ENCODE measurements around the gene HS3ST3B1.

Gene HS3ST3B1

DNA sequence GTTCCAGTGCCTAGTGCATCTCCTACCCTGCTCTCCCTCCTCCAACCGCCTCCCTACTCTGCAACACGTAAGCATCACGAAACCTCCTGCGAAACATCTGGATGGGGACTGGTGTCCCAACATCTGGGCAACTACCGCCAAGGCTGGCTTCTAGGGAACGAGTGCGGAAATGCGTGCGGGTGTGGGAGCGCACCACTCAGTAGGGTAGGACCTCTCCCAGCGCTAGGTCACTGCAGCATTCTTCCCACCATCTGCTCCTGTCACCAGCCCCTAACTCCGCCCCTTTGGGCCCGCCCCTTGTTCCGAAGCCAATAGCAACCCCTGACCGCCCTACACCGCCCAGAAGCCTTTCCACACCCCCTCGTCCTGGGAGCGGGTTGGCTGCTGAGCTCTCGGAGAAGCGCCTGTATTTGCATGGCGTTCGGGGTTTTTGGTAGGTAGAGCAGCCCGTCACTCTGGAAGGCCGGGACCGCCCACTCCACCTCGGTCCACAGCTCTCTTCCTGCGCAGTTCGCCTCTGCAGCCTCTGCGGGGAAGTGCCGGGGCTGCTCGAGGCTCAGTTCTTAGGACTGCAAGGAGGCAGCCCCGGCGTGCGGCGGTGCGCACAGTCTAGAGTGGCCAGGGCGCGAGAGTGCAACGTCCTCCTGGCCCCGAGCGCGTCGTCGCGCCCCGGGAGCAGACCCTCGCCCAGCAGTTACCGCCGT, at the start of gene HS3ST3B1:
HS3ST3B1 (plus strand) TSS at position 507 of the 704 bp plus-strand sequence. CDS start 438 bp downstream, outside the sequence.
- peak in 13 of 14 donors; percentile 35 to 95 (median 88) for DNase-seq

DNA sequence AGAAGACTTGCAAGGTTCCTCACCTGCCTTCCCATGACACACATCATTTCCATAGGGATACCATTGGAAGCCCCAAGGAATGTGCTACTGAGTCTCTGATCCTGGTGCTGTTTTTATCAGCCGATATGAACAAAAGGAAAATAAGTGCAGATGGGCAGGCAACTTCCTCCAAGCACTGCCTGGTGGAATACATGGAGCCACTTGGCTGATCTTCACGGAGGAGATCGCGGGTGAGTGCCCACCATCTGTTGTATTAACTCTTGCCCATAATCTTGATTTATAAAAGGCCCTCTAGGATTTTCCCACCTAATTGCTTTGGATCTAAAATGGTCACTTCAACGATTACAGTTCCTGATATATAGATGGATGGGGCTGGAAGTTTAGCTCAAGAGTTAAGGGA, 39.5 kb upstream of the HS3ST3B1 start:
- peak in 1 of 14 donors; percentile 5 for DNase-seq

DNA sequence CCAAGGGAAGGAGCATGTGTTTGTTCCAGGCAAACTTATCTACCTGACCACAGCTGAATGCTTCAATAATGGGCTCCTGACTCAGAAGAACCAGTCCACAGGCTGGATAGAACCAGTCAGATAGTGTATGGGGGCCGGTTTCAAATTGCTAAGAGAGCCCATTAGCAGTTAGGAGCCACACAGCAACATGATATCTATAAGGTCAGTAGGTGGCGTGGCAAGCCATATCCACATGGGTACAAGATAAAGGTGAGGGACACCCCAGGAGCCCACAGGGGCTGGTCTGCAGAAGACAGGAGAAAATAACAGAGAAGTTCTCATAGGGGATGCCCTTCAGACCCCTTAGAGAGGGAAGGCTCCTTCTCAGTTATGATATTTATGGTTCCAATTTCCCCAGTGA, 32.6 kb upstream of the HS3ST3B1 start:
- no peak for DNase-seq

DNA sequence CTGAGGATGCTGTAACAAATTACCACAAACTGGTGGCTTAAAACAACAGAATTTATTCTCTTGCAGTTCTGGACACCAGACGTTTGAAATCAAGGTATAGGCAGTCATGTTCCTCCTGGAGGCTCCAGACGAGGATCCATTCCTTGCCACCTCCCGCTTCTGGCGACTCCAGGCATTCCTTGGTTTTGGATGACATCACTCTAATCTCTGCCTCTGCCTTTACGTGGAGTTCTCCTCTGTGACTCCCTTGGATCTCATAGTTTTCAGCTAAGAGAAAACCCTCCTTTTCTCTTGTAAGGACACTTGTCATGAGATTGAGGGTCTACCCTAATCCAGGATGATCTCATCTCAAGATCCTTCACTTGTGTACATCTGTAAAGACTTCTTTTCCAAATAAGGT, 31.4 kb upstream of the HS3ST3B1 start:
- no peak for DNase-seq

DNA sequence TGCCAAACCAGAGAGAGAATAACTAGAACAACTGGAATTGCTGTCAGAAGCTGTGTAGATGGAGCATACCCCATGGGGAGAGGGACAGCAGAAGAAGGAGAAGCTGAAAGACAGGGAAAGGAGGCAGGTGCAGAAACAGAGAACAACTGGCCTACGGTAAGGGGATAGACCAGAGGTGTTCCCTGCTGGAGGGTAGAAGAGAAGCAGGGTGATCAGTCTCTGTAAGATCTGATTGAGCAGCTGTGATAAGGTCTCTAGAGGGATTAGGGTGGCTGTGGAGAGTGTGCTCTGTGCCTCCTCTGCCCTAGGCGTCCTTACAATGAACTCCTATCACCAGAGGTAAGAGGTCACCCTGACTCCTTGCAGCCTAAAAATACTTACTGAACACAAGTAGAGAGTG, 30.4 kb upstream of the HS3ST3B1 start:
- no peak for DNase-seq

DNA sequence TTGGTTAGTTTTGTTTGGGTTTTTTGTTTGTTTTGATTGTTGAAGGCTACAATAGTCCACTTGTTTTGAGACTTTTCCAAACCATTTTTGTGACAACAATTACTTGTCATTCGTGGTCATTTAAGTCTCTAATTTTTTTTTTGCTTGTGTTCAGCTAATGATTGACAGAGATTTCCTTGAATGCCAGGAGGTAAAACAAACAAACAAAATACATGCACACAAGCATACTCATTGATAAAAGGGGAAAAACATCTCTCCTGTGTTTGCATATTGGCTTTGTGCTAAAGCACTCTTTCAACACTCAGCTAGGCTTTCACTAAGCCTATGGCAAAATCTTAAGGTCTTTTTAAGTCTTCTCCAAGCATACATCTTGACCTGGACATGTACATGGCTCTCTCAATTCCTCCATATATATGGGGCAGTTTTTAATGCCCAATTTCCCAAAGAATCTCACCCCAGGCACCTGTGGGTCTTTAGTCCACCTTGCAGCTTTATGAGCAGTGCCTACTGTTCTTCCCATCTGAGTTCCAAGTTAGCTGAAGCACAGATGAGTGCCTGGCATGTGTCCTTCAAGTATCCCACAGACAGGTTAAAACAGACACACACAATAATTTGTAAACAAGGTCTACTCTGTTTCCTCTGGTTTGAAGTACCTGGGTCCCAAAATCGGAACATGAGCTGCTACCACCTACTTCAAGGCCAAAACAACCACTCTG, 24.2 kb upstream of the HS3ST3B1 start:
- DNase-seq = no peak

DNA sequence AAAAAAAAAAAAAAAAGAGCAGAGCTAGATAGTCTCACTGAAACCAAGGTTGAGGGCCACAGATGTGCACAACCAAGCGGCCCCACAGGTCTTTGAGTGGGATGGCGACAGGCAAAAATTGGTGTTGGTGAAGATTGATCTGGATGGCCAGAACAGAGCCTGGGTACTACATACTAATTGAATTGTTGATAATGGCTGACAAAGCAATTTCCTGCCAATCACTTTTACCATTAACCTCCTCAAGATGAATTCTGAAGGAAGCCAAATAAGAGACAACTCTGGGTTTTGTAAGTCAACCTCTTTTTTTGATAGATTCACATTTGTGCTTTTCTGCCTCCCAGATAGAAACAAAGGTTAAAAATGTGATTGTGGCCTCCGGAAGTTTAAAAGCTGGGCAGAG, 19.4 kb upstream of the HS3ST3B1 start:
- no peak for DNase-seq

DNA sequence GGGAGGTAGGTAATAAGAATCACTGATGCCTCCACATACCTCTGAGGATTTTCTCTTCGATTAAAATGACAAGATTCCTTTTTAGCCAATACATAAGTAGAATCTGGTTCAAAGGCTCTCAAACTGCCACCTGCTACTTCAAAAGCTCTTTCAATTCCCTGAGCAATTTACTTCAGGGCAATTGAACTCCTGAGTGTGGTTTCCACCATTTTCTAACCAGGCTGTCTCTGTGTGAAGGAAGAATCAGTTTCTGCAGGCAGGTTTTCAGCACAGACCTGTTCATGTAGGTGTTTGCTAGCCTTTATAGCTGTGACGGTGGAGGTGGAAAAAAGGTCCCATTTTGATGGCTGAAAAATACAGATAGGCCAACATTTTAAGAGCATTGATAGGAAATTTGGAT, 18.2 kb upstream of the HS3ST3B1 start:
- no peak for DNase-seq

DNA sequence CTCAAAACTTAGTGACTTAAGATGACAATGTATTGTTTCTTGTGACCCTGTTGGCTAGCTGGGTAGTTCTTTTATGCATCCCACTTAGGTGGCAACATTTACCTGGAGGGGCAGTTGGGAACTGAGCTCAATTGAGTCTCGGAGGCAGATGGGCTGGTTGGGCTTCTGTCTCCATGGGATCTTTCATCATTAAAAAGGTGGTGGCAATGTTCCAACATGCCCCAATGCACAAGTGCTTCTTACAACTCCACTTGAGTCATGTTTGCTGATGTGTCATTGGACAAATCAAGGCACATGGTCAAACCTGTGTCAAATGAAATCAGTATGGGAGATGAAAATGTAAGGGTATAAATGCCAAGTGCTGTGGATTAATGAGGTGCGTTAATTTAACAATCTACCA, 11.7 kb upstream of the HS3ST3B1 start:
- no peak for DNase-seq

DNA sequence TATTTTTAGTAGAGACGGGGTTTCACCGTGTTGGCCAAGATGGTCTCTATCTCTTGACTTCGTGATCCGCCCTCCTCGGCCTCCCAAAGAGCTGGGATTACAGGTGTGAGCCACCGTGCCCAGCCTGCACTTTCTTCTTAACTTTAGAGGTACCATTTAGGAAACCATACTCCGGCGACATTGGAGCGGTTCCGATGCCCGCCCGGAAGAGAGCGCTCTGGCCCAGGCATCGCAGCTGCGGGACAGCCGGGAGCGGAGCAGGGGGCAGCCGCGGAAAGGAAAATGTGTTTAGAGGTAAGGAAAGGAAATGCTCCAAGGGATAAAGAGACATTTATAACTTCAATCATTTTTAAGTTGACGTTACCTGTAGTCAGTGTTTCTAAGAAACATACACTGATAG, 6.0 kb upstream of the HS3ST3B1 start:
- no peak for DNase-seq

DNA sequence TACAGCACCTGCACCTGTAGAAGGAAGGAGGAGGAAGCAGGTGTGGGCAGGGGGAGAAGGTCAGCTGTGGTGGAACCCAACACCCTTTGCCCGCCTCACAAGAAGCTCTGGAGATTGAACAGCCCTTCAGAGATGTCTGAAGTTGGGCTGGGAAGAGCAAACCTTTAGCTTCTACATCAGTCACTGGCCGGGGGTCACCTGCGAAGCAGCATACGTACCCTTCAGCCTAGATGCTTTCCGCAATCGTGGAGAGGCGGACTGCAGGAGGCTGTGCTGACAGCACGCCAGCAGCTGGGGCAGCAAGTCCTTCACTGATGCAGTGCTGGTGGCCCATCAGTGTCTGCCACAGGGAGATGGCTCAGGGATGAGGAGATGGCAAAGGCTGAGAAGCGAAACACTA, 5.2 kb upstream of the HS3ST3B1 start:
- no peak for DNase-seq

DNA sequence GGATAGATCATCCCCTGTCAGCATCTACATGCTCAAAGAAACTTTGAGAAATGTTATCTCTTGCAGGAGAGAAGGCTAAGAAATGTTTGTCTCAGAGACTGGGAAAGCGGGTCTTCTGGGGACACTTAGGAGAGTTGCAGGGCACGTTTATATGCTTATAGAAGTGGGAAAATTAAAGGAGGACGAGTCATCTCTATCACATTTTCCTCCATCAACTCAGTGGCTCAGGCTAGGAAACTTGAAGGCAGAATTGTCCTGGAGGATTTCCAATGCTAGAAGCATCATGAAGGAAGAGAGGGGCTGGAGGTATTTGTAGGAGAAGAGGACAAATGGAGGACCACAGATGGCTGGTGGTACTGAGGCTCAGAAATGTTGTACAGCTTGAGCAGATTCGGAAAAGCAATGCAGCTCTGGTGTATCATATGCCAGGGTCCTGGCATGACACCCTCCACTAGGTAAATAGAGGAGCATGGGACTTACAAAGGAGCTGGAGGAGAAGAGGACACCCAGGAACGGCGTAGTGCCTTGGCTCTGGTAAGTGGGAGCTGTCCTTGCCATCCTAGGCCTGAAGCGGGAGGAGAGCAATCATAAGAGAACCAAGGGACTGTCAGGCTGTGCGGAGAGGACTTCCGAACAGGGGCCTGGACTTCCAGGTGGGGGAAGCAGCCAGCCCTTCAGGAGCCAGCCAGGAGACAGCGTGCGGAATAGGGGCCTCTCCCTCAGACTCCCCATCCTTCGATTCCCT, 4.5 kb upstream of the HS3ST3B1 start:
- DNase-seq = no peak

DNA sequence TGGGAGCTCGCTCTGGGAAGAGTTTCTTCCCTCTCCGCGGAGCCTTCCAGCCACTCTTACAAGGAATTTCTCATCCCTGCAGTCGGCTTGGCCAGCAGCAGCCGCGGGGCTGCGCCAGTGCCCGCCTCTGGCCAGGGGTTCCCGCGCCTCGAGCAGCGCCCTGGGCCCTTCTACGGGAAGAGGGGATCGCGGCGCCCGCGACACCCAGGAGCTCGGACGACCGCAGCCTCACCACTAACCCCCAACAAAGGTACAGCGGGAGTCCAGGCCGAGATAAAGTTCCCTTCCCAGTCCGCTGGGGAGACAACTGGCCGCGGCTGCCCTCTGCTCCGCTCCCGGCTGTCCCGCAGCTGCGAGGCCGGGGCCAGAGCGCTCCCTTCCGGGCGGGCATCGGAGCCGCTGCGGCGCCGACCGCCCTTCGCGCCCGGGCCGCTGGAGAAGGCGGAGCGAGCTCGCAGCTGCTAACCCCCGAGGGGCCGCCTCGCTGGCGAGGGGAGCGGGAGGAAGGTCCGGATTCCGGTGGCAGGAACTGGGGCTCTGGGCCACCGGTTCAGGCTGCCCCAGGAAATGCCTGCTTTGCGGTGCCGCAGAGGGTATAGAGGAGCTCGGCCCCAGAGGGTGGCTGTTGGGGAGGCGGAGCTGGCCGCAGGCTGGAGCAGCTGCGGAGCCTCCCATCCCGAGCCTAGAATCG, 3.6 kb upstream of the HS3ST3B1 start:
- no peak for DNase-seq

DNA sequence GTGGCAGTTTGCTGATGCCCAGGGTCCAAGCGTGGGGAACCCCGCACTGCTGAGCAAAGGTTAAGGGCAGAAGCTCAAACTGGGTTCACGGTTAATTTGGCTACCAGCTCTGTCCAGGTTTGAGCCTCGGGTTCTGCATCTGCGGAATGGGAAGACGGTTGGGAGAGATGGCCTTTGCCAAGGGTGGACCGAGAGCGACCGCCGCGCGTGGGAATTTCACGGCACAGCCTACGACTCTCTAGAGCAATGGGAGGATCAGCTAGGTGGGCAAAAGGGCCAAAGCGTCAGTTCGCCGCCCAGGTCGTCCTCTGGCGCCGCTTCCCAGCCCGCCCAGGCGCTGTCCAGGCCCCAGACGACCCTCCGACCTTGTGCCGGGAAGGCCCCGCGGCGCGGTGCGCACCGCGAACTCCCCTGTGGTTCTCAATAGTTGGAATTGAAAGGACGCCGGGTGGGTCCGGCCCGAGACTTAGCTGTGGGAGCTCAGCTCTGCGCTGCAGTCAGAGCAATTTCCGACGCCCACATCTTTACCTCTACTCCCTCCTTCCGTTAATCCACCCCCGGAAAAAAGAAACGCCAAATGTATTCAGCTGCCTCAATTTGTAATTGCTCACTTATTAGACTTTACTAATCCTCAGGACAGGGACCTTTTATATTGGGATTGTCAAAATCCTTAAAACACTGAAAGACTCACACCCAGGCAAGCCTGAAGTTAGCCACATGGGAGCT, 2.5 kb upstream of the HS3ST3B1 start:
- no peak for DNase-seq

DNA sequence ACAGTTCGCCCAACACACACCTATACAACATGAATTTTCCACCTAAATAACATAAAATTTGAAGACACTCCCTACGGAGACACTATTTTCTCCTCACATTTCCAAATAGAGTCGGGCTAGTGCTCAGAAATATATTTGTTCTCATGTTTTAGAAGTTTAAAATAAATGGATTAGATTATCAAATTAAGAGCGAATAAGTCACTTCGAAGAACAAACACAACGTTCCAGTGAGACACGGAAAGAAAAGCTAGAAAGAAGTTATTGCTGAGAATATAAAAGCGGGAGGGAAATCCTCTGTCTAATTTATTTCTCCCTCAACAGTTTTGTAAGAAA, 2.0 kb upstream of the HS3ST3B1 start:
- DNase-seq = no peak

DNA sequence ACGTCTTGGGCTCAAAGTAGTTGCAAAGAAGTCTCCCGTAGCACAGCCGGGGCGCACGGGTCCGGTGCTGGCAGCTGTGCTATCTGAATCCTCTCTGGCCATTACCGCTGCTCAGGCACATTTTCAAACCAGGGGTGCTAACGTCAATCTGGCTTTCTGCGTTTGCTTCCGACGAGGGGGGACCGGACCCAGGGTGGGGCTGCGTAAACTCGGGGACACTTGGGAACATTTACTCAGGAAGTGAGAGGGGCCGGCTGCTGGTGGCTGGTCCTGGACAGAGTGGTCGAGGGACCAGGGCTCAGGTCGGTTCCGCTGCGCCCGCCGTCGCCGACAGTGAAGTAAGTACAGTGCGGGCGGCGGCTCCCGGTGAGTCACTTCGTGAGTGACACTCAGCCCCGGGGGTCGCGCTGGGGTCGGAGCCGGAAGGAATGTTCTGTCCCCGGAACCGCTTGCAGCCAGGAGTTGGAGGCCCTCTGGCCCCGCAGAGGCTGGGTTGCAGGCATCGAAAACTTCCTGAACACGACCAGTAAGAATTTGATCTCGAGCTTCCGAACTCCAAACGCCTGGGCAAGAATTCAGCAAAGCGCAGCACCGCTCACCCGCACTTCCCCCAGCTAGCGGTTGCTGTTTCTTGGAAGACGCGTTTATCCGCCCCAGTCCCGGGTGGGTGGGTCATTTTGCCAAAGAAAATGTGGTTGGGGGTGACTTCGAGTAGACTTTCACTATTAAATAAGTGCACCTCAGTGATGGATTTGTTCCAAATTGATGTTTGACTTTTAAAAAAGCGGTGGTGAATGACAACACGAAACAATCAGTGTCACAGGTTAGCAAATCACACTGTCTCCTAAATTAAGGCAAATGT, 1.4 kb upstream of the HS3ST3B1 start:
- DNase-seq = no peak

DNA sequence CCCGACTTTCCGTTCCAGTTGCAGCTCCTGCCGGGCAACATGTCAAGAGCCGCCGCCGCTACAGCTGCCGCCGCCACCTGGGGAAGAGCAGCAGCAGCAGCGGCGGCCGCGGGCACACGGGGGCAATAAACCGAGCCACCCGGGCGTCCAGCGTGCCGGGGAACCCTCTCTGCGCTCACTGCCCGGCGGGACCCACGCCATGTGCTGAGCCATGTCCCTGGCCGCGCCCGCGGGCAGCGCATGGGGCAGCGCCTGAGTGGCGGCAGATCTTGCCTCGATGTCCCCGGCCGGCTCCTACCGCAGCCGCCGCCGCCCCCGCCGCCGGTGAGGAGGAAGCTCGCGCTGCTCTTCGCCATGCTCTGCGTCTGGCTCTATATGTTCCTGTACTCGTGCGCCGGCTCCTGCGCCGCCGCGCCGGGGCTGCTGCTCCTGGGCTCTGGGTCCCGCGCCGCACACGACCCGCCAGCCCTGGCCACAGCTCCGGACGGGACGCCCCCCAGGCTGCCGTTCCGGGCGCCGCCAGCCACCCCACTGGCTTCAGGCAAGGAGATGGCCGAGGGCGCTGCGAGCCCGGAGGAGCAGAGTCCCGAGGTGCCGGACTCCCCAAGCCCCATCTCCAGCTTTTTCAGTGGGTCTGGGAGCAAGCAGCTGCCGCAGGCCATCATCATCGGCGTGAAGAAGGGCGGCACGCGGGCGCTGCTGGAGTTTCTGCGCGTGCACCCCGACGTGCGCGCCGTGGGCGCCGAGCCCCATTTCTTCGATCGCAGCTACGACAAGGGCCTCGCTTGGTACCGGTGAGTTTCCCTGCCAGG, 604 bp downstream of the HS3ST3B1 start:
- peak in 1 of 14 donors; percentile 6 for DNase-seq

DNA sequence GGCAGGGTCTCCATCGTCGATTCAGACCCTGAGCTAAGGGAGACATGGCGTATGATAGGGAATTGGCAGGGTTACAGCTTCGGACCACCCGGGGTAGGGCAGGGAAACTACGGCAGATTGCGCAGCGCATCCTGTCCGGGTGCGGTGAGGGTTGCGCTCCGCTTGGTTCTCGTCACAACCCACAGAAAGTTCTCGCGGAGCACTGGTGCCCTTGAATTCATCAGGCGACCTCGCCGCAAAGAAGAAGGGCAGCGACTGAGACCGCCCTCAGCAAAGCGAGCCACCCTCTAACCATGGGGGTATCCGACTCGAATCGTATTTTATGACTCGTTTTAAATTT, 1.2 kb downstream of the HS3ST3B1 start:
- peak in 1 of 14 donors; percentile 18 for DNase-seq

DNA sequence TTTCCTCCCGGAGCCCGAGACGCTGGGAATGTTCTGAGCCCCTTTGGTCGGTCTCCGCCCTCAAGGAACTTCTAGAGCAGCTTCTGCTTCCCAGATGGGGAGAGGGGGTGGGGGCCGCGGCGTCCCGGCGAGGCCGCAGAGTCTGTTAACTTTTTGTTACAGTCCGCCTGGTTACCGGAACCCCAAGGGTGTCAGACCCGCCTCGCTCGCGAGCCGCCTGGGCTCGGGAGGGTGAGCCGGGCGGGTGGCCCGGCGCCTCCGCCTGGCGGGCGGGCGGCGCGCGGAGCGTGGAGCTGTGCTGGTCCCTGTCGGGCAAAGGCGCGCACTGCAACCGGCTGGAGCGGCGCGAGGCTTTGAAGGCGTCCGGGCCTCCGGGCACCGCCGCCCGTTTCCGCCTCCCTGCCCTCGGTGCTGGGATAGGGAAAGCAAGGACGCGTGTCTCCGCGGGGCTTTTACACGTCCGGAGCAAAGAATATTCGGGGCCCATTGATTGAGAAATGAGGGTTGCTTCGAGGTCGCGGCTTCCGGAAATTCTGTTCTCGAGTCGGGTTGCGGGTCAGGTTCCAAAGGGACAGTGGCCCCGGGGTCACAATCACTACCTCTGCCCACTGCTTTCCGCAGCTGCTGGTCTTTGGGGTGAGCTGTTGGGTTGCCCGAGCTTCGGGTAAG, 1.7 kb downstream of the HS3ST3B1 start:
- DNase-seq = peak in 12 of 14 donors; percentile 30 to 77 (median 41)
